HepG2 (cell line): ENCODE results near the gene EVL. TPM values are rescaled to one million over a fixed set of nuclear protein-coding genes. Genes with fewer than 3 reads are reported as not detected.

Experiments used
- ATAC-seq: fragments of 200-7000 bp; cut with Tn5 transposase; 3 replicates; pipeline ENCODE4 v1.9.1; 2020; ENCODE audit warnings: mild to moderate bottlenecking, moderate library complexity
- BruUV-seq: library from RNA; stranded (reverse); fragments of 400-500 nt; replicated peaks from 2 replicates; lab custom pipeline; 2021; lab: Mats Ljungman, UMichigan
- CTCF ChIA-PET: fragments of 300-600 bp; formaldehyde crosslinking; extraction: SDS; loops from one replicate; lab custom pipeline; 2021; ENCODE audit warnings: low total read pairs, inconsistent platforms, low intra/inter-chr PET ratio; lab: Yijun Ruan, JAX
- POLR2A ChIA-PET: fragments of 350-600 bp; sonication (Branson Sonifier 250); formaldehyde crosslinking; loops from one replicate; lab custom pipeline; 2020; ENCODE audit warnings: antibody characterized with exemption, inconsistent platforms; lab: Yijun Ruan, JAX
- DNase-seq: peaks from one replicate; pipeline ENCODE4 v3.0.0-alpha.2; 2015; ENCODE audit warnings: low spot score
- FAIRE-seq: peaks from 3 replicates; lab custom pipeline; 2011; peaks lifted over from hg19 to GRCh38; lab: Jason Lieb, UNC
- H2AFZ ChIP-seq: one replicate; pipeline ENCODE4 v1.6.1; 2011; ENCODE audit warnings: low read length, inconsistent platforms
- H3K27ac ChIP-seq: fragments of 300-600 bp; 3 replicates; pipeline ENCODE4 v1.8.0; 2011; ENCODE audit warnings: mixed run types, mild to moderate bottlenecking, mixed read lengths, low read length, inconsistent platforms; ENCODE audit not compliant: insufficient read depth; ENCODE audit errors: extremely low read length
- H3K27me3 ChIP-seq, 2 experiments: fragments of 200-600 bp in 1 of 2; 2 replicates in 1 of 2; 3 replicates in 1 of 2; pipeline versions ENCODE4 v1.6.0 to v1.8.0; 2011; ENCODE audit warnings: low read length in 2 of 2, mild to moderate bottlenecking in 2 of 2, moderate library complexity in 2 of 2, inconsistent platforms in 1 of 2; ENCODE audit not compliant: insufficient read depth in 2 of 2, control insufficient read depth in 1 of 2
- H3K36me3 ChIP-seq, 2 experiments: fragments of 200-600 bp in 1 of 2; replicated peaks in 1 of 2; 2 replicates in 1 of 2; 3 replicates in 1 of 2; pipeline versions ENCODE4 v1.5.1 to v1.8.0; 2011; ENCODE audit warnings: low read length in 2 of 2, inconsistent platforms in 1 of 2; ENCODE audit not compliant: insufficient read depth in 2 of 2, control insufficient read depth in 1 of 2
- H3K4me1 ChIP-seq: 2 replicates; pipeline ENCODE4 v1.5.1; 2012; ENCODE audit warnings: low read length, inconsistent platforms; ENCODE audit not compliant: insufficient read depth
- H3K4me2 ChIP-seq: 2 replicates; pipeline ENCODE4 v1.6.0; 2011; ENCODE audit warnings: low read depth, low read length, inconsistent platforms
- H3K4me3 ChIP-seq, 3 experiments: fragments of 200-600 bp in 1 of 3; sonication (generic), shearing (Covaris generic) in 1 of 3; replicated peaks in 1 of 3; 2 replicates each; pipeline ENCODE4 v1.5.1; 2011 to 2016; ENCODE audit warnings: low read length in 3 of 3, inconsistent platforms in 2 of 3, low read depth in 2 of 3, mild to moderate bottlenecking in 2 of 3, control low read depth in 1 of 3, mixed read lengths in 1 of 3; ENCODE audit not compliant: insufficient read depth in 1 of 3
- H3K79me2 ChIP-seq: one replicate; pipeline ENCODE4 v1.6.1; 2011; ENCODE audit warnings: low read length, inconsistent platforms; ENCODE audit not compliant: insufficient read depth
- H3K9ac ChIP-seq: 2 replicates; pipeline ENCODE4 v1.6.0; 2011; ENCODE audit warnings: mild to moderate bottlenecking, low read depth, low read length, inconsistent platforms; ENCODE audit not compliant: insufficient read depth
- H3K9me3 ChIP-seq: 2 replicates; pipeline ENCODE4 v1.5.1; 2012; ENCODE audit warnings: mild to moderate bottlenecking, low read length
- H4K20me1 ChIP-seq: 2 replicates; pipeline ENCODE4 v1.6.0; 2011; ENCODE audit warnings: inconsistent platforms, mild to moderate bottlenecking, low read length, moderate library complexity; ENCODE audit not compliant: insufficient read depth
- FOXA3 ChIP-seq: IDR thresholded peaks from 2 replicates; pipeline ENCODE4 v1.6.1; 2016; ENCODE audit warnings: missing genetic modification reagents, missing compliant biosample characterization
- HNF4A ChIP-seq: sonication (generic); formaldehyde crosslinking; IDR thresholded peaks from 2 replicates; pipeline ENCODE4 v1.4.0; 2020; ENCODE audit warnings: missing genetic modification reagents
- HNRNPLL ChIP-seq: fragments of 200-400 bp; formaldehyde crosslinking; IDR thresholded peaks from 2 replicates; pipeline ENCODE4 v1.6.1; 2017; ENCODE audit warnings: mild to moderate bottlenecking, low read depth, low read length; ENCODE audit not compliant: poor library complexity, severe bottlenecking
- HOXD1 ChIP-seq: sonication (generic); formaldehyde crosslinking; IDR thresholded peaks from 2 replicates; pipeline ENCODE4 v1.5.0; 2020; ENCODE audit warnings: missing genetic modification reagents
- KMT2A ChIP-seq: sonication (generic); formaldehyde crosslinking; IDR thresholded peaks from 2 replicates; pipeline ENCODE4 v1.4.0; 2020; ENCODE audit warnings: missing genetic modification reagents
- MATR3 ChIP-seq: sonication (generic); formaldehyde crosslinking; IDR thresholded peaks from 2 replicates; pipeline ENCODE4 v1.4.0; 2020; ENCODE audit warnings: missing genetic modification reagents
- NFE2L2 ChIP-seq: fragments of 150-350 bp; IDR thresholded peaks from 2 replicates; pipeline ENCODE4 v1.6.1; 2014; ENCODE audit warnings: low read length
- NFRKB ChIP-seq: fragments of 450-650 bp; IDR thresholded peaks from 2 replicates; pipeline ENCODE4 v1.6.1; 2017
- NONO ChIP-seq, 2 experiments: fragments of 450-650 bp in 1 of 2; sonication (generic) in 1 of 2; formaldehyde crosslinking in 1 of 2; IDR thresholded peaks in 1 of 2; conservative IDR thresholded peaks in 1 of 2; 2 replicates each; pipeline versions ENCODE4 v1.6.1 to v1.8.0; 2017 to 2022; ENCODE audit warnings: mild to moderate bottlenecking in 1 of 2, missing genetic modification reagents in 1 of 2, moderate library complexity in 1 of 2
- SPEN ChIP-seq: sonication (generic); formaldehyde crosslinking; IDR thresholded peaks from 2 replicates; pipeline ENCODE4 v1.5.1; 2020; ENCODE audit warnings: low read depth, mild to moderate bottlenecking, missing genetic modification reagents
- THAP9 ChIP-seq: sonication (generic); formaldehyde crosslinking; IDR thresholded peaks from 2 replicates; pipeline ENCODE4; 2020; ENCODE audit warnings: missing genetic modification reagents, mild to moderate bottlenecking, borderline replicate concordance
- ZFP1 ChIP-seq: IDR thresholded peaks from 2 replicates; pipeline ENCODE4 v1.6.1; 2016
- ZNF260 ChIP-seq: sonication (generic); formaldehyde crosslinking; IDR thresholded peaks from 2 replicates; pipeline ENCODE4 v1.4.0; 2020; ENCODE audit warnings: missing genetic modification reagents, low read depth, mild to moderate bottlenecking, borderline replicate concordance
- ZNF276 ChIP-seq: sonication (generic); formaldehyde crosslinking; IDR thresholded peaks from 2 replicates; pipeline ENCODE4 v1.4.0; 2020; ENCODE audit warnings: mild to moderate bottlenecking, low read depth, missing genetic modification reagents
- ZNF580 ChIP-seq: IDR thresholded peaks from 2 replicates; pipeline ENCODE4 v1.6.1; 2016; ENCODE audit warnings: low read depth, borderline replicate concordance
- ZNF713 ChIP-seq: sonication (generic); formaldehyde crosslinking; IDR thresholded peaks from 2 replicates; pipeline ENCODE4 v1.4.0; 2020; ENCODE audit warnings: mild to moderate bottlenecking, missing genetic modification reagents
- ZNF75D ChIP-seq: sonication (generic); formaldehyde crosslinking; IDR thresholded peaks from 2 replicates; pipeline ENCODE4 v1.8.1; 2023; ENCODE audit warnings: missing genetic modification reagents, mild to moderate bottlenecking, borderline replicate concordance
- ZNF776 ChIP-seq: sonication (generic); formaldehyde crosslinking; IDR thresholded peaks from 2 replicates; pipeline ENCODE4 v1.4.0; 2020; ENCODE audit warnings: mild to moderate bottlenecking, missing genetic modification reagents
- WGBS: methylation state at CpG from one replicate; pipeline ENCODE4 v1.1.6; 2017; ENCODE audit warnings: low lambda C conversion rate; 5-methylcytosine and 5-hydroxymethylcytosine counted together
- in situ Hi-C: cut with HindIII; loops from 2 replicates; pipeline ENCODE4 v1.10.0; 2017; ENCODE audit warnings: low pct_unique_long_range_greater_than_20kb; ENCODE audit not compliant: extremely low pct_ligation_motif_present
- intact Hi-C: fragments of 100-400 bp; cut with micrococcal nuclease; formaldehyde crosslinking; loops from one replicate; pipeline ENCODE4 v1.10.0; 2022; ENCODE audit not compliant: unreplicated experiment
- polyA plus RNA-seq, 8 experiments: library from polyadenylated mRNA; depleted of rRNA in 3 of 8; stranded (reverse) in 7 of 8; unstranded in 1 of 8; fragments of >200 nt; fragmentation: Illumina TruSeq in 4 of 8; extraction: Trizol in 4 of 8; gene quantifications; 2 replicates each; pipeline versions ENCODE4 v1.2.1 to v1.2.3, GENCODE V29; 2011 to 2016; ENCODE audit warnings: low read depth in 4 of 8, missing spikeins in 1 of 8, mixed read lengths in 1 of 8; ENCODE audit not compliant: insufficient read depth in 1 of 8
- total RNA-seq, 5 experiments: library from RNA; depleted of rRNA; stranded (reverse); fragments of >200 nt; fragmentation: Illumina TruSeq; extraction: Trizol; gene quantifications; 2 replicates each; pipeline ENCODE4 v1.2.3, GENCODE V29; 2016; ENCODE audit warnings: low read depth in 1 of 5

The EVL gene
- total and polyA plus RNA-seq, 2 of the 13 experiments (the other 11 are each of a cell fraction or from before 2014, with no cell fraction given), result 15.1 to 31.2 TPM

- 0 out of 2 replicates have a peak, but pooled peaks have one; percentile 37 for TF ChIP-seq THAP9 (CRISPR knock-in tag)
- no peak for TF ChIP-seq ZNF75D (CRISPR knock-in tag)
- TF ChIP-seq HOXD1 (CRISPR knock-in tag), result no peak
Observed at GRCh38 chr14:100140452-100141078, 75.3 kb downstream of the EVL start (continued).

GRCh38 chr14:100141098-100141497 is 75.9 kb downstream of the EVL start:
- H3K79me2 ChIP-seq, result no peaks in the 10 kb centered on the region
- H4K20me1 ChIP-seq, result no peaks in the 10 kb centered on the region
- peaks cover 58% of the 10 kb centered on the region for H3K4me1 ChIP-seq
- in situ Hi-C loops (loop anchor here (5.0 kb wide), 1 partner anchor 51 kb away; no protein-coding TSS in a partner anchor), intact Hi-C loops (no loop called here)
- no peaks in the 10 kb centered on the region for H3K9me3 ChIP-seq
- H3K27ac ChIP-seq, result peak overlapping the region; percentile 62
- ATAC-seq, result no peak
- no TSS peak for BruUV-seq
- H3K4me2 ChIP-seq, result peak overlapping the region; percentile 85
- H3K36me3 ChIP-seq, result no peaks in the 10 kb centered on the region
- no peaks in the 10 kb centered on the region for H3K27me3 ChIP-seq
- DNase-seq, result no peak
- H2AFZ ChIP-seq, result no peak overlapping the region
- FAIRE-seq, result no peak
- ChIA-PET POLR2A (interaction anchor here (0.6 to 1.5 kb wide), 3 partner anchors 14 to 52 kb away, joined by 3 to 6 read pairs (median 5); no protein-coding TSS in a partner anchor), CTCF (interaction anchor here (1.6 to 1.8 kb wide), 2 partner anchors 14 to 52 kb away, joined by 10 to 11 read pairs; no protein-coding TSS in a partner anchor)
- WGBS, result no CpG with 5 or more reads among the region's 7 CpGs
- peak overlapping the region; percentile 11 for H3K9ac ChIP-seq
- H3K4me3 ChIP-seq, result peak overlapping the region in 1 of 3 experiments; percentile 62; a peak in 2 of 6 replicates
- TF ChIP-seq ZNF260 (CRISPR knock-in tag) (no peak), NFRKB (no peak), SPEN (CRISPR knock-in tag) (no peak), HNF4A (CRISPR knock-in tag) (no peak), NONO (IDR thresholded peaks at IDR 0.05) (no peak), NONO (CRISPR knock-in tag; conservative IDR thresholded peaks at IDR 0.05) (no peak), HNRNPLL (peak; percentile 2), MATR3 (CRISPR knock-in tag) (no peak), ZNF713 (no peak), NFE2L2 (no peak), ZFP1 (CRISPR knock-in tag) (no peak), ZNF776 (CRISPR knock-in tag) (no peak), ZNF276 (CRISPR knock-in tag) (no peak), KMT2A (CRISPR knock-in tag) (no peak), ZNF580 (CRISPR knock-in tag) (no peak), FOXA3 (CRISPR knock-in tag) (no peak)
